Stomach smooth muscle (tissue), 2 donors: Measurements from ENCODE around the gene PPP1R3E.
A peak's percentile ranks its signal among the peaks of the same experiment; 100 is the strongest.

ENCODE experiments used
- H3K27ac ChIP-seq: one replicate; pipeline ENCODE4 v1.7.0; 2013; ENCODE audit warnings: mild to moderate bottlenecking, low read length, inconsistent platforms
- H3K27me3 ChIP-seq, 2 donors: one replicate each; pipeline ENCODE4 v1.7.0; 2013; ENCODE audit warnings: low read length in 2 of 2; ENCODE audit not compliant: insufficient read depth in 2 of 2, control insufficient read depth in 1 of 2
- H3K36me3 ChIP-seq, 2 donors: one replicate each; pipeline ENCODE4 v1.7.0; 2013; ENCODE audit warnings: low read length in 2 of 2; ENCODE audit not compliant: control insufficient read depth in 2 of 2, insufficient read depth in 2 of 2
- H3K4me1 ChIP-seq: one replicate; pipeline ENCODE4 v1.7.0; 2013; ENCODE audit warnings: low read length; ENCODE audit not compliant: control insufficient read depth, insufficient read depth
- H3K4me3 ChIP-seq, 2 donors: one replicate each; pipeline ENCODE4 v1.7.0; 2013; ENCODE audit warnings: low read length in 2 of 2
- H3K9ac ChIP-seq, 2 donors: one replicate each; pipeline ENCODE4 v1.7.0; 2013; ENCODE audit warnings: low read length in 2 of 2, mild to moderate bottlenecking in 1 of 2
- H3K9me3 ChIP-seq, 2 donors: one replicate each; pipeline ENCODE4 v1.7.0; 2013; ENCODE audit warnings: low read length in 2 of 2; ENCODE audit not compliant: control insufficient read depth in 2 of 2
- donor health status: healthy.
- donor health status: Pancreatic carcinoma.

Gene PPP1R3E

DNA sequence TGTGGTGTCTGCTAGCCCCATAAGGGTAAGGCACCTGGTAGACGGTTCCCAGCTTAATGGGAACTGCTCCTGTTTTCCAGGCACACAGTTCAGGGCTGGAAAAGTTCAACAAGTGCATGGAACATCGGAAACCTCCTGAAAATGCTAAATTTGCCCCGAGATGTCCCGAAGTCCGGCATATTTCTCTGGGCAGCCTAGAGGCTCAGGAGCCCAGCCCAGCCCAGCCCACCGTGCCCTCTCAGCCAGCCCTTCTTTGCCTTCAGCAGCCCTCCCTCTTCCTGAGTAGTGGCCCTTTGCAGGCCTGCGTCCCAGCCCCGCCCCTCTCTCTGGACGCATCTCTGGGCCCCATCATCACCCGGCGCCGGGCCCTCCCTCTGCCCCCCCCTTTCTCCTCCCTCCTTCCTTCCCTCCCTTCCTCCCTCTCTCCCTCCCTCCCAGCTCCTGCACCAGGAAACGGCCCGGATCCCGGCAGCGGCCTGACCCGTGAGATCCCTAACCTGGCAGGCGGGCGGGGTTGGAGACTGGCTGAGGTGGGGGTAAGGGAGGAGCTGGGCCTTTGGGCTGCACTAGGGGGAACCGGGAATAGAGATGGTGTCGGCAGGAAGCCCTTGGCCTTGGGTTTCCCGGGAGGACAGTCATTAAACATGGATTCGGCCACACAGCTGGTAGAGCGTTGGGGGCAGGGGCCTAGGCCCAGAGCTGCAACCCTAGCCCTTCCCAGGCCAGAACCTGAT is 3.9 kb upstream of the PPP1R3E start, which contains the start of gene BCL2L2:
TSS of gene BCL2L2 (plus strand) at position 422 of the 734 bp plus-strand sequence. CDS start 935 bp downstream, outside the sequence.
- H3K36me3 ChIP-seq, result peaks cover 20 to 27% of the 10 kb centered on the region in 2 donors
- no peaks in the 10 kb centered on the region for H3K9me3 ChIP-seq
- peak within 1 kb of the TSS; percentile 94 to 97 for H3K9ac ChIP-seq
- peak within 1 kb of the TSS; percentile 88 for H3K27ac ChIP-seq
- peak within 1 kb of the TSS; percentile 94 to 97 for H3K4me3 ChIP-seq
- H3K27me3 ChIP-seq, result no peaks in the 10 kb centered on the region
- H3K4me1 ChIP-seq, result peaks cover 47% of the 10 kb centered on the region

DNA sequence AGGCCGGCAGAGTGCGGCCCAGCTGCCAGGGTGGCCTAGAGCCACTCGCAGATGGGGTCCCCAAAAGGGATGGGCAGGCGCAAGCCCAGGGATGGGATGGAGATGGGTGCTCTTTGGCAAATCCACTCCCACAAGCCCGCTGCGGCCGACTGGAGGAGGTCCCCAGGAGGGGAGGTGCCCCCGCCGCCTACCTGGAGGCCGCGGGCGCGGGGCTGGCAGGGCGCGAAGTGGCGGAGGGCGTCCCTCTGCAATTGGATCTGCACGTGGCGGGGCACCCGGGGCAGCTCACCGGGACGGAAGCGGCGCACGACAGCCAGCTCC is 730 bp downstream of the PPP1R3E start:
- Histone ChIP-seq H3K9ac (peak overlapping the region; percentile 78 to 88), H3K27ac (peak overlapping the region; percentile 97), H3K27me3 (no peaks in the 10 kb centered on the region), H3K9me3 (no peaks in the 10 kb centered on the region), H3K36me3 (peaks cover 9% of the 10 kb centered on the region in 2 donors), H3K4me3 (peak overlapping the region; percentile 59 to 91), H3K4me1 (peaks cover 34% of the 10 kb centered on the region)

DNA sequence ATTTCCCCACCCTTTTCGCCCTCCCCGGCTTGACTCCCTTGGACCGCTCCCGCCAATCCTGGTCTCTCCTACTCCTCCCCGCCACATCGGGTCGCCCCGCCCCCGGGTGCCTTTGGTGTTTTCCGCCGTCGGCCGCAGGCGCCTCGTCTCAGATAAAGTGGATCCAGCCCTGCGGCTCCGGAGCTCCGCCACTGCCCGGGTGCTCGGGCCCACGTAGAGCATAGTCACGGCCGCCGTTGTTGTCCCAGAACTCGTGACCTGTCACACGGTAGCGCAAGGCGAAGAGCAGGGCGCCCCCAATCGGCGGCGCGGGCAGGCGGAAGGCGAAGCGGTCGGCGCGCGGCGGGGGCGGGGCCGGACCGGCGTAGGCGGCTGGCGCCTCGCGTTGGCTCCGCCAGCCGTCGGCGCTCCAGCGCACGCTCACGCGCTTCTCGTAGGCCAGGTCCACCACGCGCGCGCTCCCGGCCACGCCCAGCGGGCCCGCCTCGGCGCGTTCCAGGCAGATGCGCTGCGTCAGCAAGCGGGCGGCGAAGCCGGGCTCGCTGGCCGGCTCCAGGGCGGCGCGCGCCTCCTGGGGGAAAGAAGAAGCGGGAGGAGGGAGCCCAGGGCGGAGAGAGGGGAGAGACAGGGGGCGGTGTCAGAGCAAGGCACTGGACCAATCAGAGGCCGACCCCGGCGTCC is 1.2 kb downstream of the PPP1R3E start:
- peaks cover 9 to 11% of the 10 kb centered on the region in 2 donors for H3K36me3 ChIP-seq
- peaks cover 34% of the 10 kb centered on the region for H3K4me1 ChIP-seq
- H3K27ac ChIP-seq, result peak overlapping the region; percentile 97
- peak overlapping the region; percentile 59 to 91 for H3K4me3 ChIP-seq
- H3K9ac ChIP-seq, result peak overlapping the region; percentile 88 to 98
- no peaks in the 10 kb centered on the region for H3K27me3 ChIP-seq
- H3K9me3 ChIP-seq, result no peaks in the 10 kb centered on the region

DNA sequence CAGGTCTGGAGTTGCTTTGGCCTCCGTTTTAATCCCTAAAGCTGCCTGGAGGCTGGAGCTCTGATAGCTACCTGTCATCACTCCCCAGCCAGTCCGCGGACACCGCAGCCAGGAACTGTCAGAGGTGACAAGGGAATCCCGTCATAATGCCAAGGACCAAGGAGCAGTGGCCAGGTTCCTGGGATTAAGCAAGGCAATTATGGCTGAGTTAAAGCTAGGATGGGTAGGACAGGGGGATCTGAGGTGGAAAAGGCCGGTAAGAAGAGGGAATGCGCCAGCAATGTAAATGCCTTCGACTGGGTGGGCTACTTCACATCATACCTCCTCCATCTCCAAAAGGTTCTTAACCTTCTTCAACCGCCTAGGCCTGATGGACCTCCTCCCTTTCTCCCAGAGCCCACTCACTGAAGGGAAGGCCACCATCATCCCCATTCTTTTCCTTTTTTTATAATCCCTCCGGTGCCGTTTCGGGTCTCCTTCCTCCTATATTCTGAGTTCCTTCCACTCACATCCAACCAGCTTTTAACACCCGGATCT is 1.9 kb downstream of the PPP1R3E start:
- Histone ChIP-seq H3K4me1 (peaks cover 27% of the 10 kb centered on the region), H3K27me3 (no peaks in the 10 kb centered on the region), H3K4me3 (peak overlapping the region; percentile 91 to 95), H3K9me3 (no peaks in the 10 kb centered on the region), H3K36me3 (peaks cover 9 to 11% of the 10 kb centered on the region in 2 donors), H3K27ac (peak overlapping the region; percentile 95), H3K9ac (peak overlapping the region; percentile 98)

DNA sequence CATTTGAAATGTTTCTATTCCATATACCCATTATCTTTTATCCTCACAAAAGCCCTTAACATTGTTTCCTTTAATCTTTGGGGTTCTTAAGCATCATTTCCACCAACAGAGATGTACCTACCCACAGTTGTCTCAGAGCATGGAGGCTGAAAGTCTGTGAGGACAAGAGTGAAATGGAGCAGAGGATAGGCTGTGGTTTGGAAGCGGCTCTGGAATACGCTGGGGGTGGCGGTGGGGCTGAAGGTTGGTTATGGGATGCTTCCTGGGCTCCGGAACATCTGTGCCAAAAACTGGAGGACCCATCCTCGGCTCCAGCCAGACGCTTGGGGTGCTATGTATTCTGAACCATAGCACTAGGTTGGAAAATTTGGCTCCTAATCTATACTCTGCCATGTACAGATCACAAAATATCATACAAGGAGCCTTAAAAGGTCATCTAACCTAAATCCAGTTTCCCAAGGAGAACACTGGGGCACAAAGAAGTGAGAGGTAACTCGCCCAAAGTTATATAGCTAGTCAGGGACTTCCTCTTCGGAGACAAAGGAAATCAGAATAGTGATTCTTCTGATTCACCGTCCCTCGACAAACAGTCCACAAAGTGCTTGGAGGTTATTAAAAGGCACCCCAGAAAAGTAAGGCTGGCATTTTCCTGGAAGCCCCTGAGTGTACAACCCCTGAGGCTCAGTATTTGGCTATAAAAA is 2.5 kb downstream of the PPP1R3E start:
- peaks cover 9 to 11% of the 10 kb centered on the region in 2 donors for H3K36me3 ChIP-seq
- peaks cover 24% of the 10 kb centered on the region for H3K4me1 ChIP-seq
- H3K27me3 ChIP-seq, result no peaks in the 10 kb centered on the region
- peak overlapping the region; percentile 98 for H3K9ac ChIP-seq
- H3K27ac ChIP-seq, result peak overlapping the region; percentile 95
- H3K4me3 ChIP-seq, result peak overlapping the region; percentile 91 to 95
- no peaks in the 10 kb centered on the region for H3K9me3 ChIP-seq

DNA sequence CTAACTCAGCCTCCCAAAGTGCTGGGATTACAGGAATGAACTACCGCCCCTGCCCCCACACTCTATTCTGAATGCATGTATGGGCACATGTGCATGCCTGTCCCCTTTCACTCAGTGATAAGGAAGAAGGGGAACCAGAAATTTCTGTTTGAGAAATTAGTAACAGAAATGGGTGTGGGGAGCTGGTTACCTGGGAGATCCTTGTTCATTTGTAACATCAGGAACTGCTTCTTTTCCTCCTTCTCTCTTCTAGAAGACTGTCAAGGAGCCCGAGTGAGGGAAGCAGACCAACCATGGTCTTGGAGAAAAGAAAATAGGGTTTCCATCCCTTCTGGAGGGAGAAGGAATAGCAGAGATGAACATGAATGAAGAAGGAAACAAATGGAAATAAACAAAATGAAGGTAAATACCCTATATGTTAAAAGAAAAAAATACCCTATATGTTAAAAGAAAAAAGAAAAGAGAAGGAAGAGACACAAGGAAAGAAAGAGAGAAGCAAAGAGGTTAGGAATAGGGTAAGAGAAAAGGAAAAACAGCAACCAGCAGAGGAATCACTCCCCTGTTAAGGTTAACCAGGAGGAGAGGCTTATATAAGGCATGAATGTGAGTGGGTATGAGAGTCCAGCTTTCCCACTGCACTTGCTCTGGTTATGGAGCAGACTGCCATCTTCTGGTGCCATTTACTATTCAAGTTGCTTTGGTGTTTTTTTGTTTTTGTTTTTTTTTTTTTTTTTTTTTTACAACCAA is 3.3 kb downstream of the PPP1R3E start:
- peaks cover 25% of the 10 kb centered on the region for H3K4me1 ChIP-seq
- H3K27ac ChIP-seq, result peak overlapping the region; percentile 69
- H3K27me3 ChIP-seq, result no peaks in the 10 kb centered on the region
- H3K36me3 ChIP-seq, result peaks cover 9 to 11% of the 10 kb centered on the region in 2 donors
- H3K4me3 ChIP-seq, result no peak overlapping the region
- H3K9ac ChIP-seq, result peak overlapping the region in 1 of 2 donors; percentile 29
- H3K9me3 ChIP-seq, result no peaks in the 10 kb centered on the region

DNA sequence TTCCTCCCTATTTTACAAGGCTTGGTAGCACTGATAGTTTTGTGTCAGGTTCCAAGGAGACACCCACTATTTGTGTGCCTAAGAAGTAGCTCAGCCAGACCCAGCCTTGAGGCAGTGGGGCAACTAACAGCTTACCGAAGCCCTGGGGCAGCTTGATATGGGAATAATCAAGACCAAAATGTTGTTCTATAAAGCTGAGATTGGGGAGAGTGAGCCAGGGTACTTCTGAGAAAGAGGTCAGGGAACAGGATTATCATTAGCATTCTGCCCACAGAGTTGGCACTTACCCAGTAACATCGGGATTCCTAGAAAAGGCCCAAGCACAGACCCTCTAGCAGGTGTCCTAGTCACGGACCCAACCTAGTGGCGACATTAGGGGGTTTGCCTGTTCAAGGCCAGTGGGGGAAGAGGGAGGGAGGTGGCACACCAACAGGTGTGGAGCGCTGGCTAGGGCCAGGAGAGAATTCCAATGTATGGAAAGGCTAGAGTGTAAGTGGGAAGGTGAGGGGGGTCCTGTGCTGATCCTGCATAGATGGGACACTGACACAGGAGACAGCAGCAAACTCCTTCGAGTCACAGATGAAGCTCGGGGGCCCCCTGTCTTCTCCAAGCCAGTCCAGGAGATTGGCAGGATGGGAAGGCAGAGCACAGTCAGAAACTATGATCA is 4.9 kb downstream of the PPP1R3E start:
- H3K4me1 ChIP-seq, result peaks cover 22% of the 10 kb centered on the region

DNA sequence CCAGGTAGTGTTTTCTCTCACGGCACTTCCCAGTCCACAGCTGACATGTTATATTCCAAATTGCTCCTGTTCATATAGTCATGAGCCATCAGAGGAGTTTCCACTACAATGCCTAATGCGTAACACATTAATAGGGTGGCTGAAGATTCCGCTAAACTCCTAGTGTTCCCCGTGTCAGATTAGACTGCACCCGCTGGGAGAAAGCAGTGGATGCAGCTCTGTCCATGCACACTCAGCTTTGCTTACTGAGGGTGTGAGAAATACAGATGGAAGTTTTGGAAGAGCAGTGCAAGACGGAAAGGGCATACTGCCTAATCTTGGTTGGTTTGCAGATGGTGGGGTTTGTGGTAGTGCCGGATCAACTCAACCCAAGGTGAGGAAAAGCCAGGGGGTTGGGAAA is 5.6 kb downstream of the PPP1R3E start:
- peaks cover 20% of the 10 kb centered on the region for H3K4me1 ChIP-seq
- peaks cover 9 to 11% of the 10 kb centered on the region in 2 donors for H3K36me3 ChIP-seq
- H3K4me3 ChIP-seq, result no peak overlapping the region
- H3K9me3 ChIP-seq, result no peaks in the 10 kb centered on the region
- H3K9ac ChIP-seq, result peak overlapping the region in 1 of 2 donors; percentile 2
- peaks cover 0 to 5% of the 10 kb centered on the region in 2 donors for H3K27me3 ChIP-seq
- H3K27ac ChIP-seq, result no peak overlapping the region

More for the DNA sequence above, 4.9 kb downstream of the PPP1R3E start:
- H3K9me3 ChIP-seq, result no peaks in the 10 kb centered on the region
- H3K27me3 ChIP-seq, result peaks cover 0 to 5% of the 10 kb centered on the region in 2 donors
- H3K4me3 ChIP-seq, result no peak overlapping the region
- peaks cover 9 to 11% of the 10 kb centered on the region in 2 donors for H3K36me3 ChIP-seq
- peak overlapping the region in 1 of 2 donors; percentile 2 for H3K9ac ChIP-seq
- no peak overlapping the region for H3K27ac ChIP-seq

DNA sequence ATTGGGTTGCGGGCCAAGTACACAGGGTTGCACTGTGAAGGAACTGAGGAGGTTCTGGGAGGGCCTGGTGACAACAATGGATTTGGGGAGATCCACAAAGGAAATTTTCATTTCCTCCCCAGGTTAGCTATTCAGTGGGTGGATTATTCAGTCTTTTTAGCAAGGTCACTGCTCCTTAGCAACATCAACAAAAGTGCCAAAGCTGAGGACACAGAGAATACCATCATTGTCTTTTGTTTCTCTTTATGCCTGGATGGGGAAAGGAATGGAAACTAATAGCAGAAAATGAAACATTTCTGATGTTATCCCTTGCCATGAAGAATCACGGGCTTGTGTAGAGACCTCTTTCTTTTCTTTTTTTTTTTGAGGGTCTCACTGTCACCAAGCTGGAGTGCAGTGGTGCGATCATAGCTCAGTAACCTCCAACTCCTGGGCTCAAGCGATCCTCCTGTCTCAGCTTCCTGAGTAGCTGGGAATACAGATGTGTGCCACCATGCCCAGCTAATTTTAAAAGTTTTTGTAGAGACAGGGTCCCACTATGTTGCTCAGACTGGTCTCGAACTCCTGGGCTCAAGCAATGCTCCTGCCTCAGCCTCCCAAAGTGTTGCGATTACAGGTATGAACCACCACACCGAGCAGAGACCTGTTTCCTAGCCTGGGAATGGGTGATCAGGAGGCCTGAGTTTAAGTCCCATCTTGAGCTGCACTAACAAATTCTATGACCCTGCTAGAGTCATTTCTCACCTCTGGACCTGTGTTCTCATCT is 6.5 kb downstream of the PPP1R3E start:
- peaks cover 20% of the 10 kb centered on the region for H3K4me1 ChIP-seq
- no peaks in the 10 kb centered on the region for H3K9me3 ChIP-seq
- H3K27ac ChIP-seq, result peak overlapping the region; percentile 46
- H3K4me3 ChIP-seq, result no peak overlapping the region
- peaks cover 0 to 13% of the 10 kb centered on the region in 2 donors for H3K27me3 ChIP-seq
- peaks cover 9 to 11% of the 10 kb centered on the region in 2 donors for H3K36me3 ChIP-seq
- peak overlapping the region in 1 of 2 donors; percentile 20 for H3K9ac ChIP-seq
